H1 (cell line): Measurements from ENCODE around the gene TCF7L2. TPM values are rescaled to one million over a fixed set of nuclear protein-coding genes. Genes with fewer than 3 reads are reported as not detected.

Experiments used
- CTCF ChIA-PET: fragments of 300-600 bp; sonication (Branson Sonifier 250); formaldehyde crosslinking; loops from one replicate; lab custom pipeline; 2021; ENCODE audit not compliant: partially characterized antibody; lab: Charles Lee
- POLR2A ChIA-PET: fragments of 300-600 bp; sonication (Branson Sonifier 250); formaldehyde crosslinking; loops from one replicate; lab custom pipeline; 2021; ENCODE audit warnings: inconsistent platforms; ENCODE audit not compliant: partially characterized antibody; lab: Charles Lee
- DNase-seq, 2 experiments: peaks; one replicate each; pipeline versions ENCODE4 v3.0.0 to v3.0.0-alpha.2; 2010 to 2022; ENCODE audit warnings: low spot score in 2 of 2, low read depth in 1 of 2, mixed read lengths in 1 of 2
- FAIRE-seq: peaks from 2 replicates; lab custom pipeline; 2011; peaks lifted over from hg19 to GRCh38; lab: Jason Lieb, UNC
- H2AFZ ChIP-seq: 2 replicates; pipeline ENCODE4 v1.8.1; 2012; ENCODE audit warnings: low read length, inconsistent platforms
- H2AK5ac ChIP-seq: 2 replicates; pipeline ENCODE4 v1.6.1; 2013; ENCODE audit warnings: low read depth, low read length
- H2BK120ac ChIP-seq: replicated peaks from 2 replicates; pipeline ENCODE3; 2013; ENCODE audit warnings: low read depth, low read length, inconsistent platforms
- H2BK12ac ChIP-seq: 2 replicates; pipeline ENCODE4 v1.6.1; 2013; ENCODE audit warnings: low read depth, low read length
- H2BK15ac ChIP-seq: 2 replicates; pipeline ENCODE4 v1.6.1; 2013; ENCODE audit warnings: low read length
- H2BK20ac ChIP-seq: 2 replicates; pipeline ENCODE4 v1.6.1; 2013; ENCODE audit warnings: low read length
- H2BK5ac ChIP-seq: 2 replicates; pipeline ENCODE4 v1.6.1; 2013; ENCODE audit warnings: low read depth, low read length
- H3K14ac ChIP-seq: 2 replicates; pipeline ENCODE4 v1.6.1; 2013; ENCODE audit warnings: inconsistent platforms; ENCODE audit not compliant: insufficient read length
- H3K18ac ChIP-seq: 2 replicates; pipeline ENCODE4 v1.6.1; 2013; ENCODE audit warnings: low read length; ENCODE audit errors: extremely low read depth
- H3K23ac ChIP-seq: 2 replicates; pipeline ENCODE4 v1.6.1; 2013; ENCODE audit warnings: inconsistent platforms; ENCODE audit not compliant: insufficient read length
- H3K23me2 ChIP-seq: 2 replicates; pipeline ENCODE4 v1.6.1; 2013; ENCODE audit warnings: low read depth, low read length
- H3K27ac ChIP-seq: 2 replicates; pipeline ENCODE4 v1.6.1; 2011; ENCODE audit warnings: low read depth, low read length, inconsistent platforms
- H3K27me3 ChIP-seq, 4 experiments: replicated peaks in 1 of 4; 1 replicate in 1 of 4; 2 replicates in 3 of 4; pipeline versions ENCODE4 v1.6.1 to v1.8.1; 2011 to 2013; ENCODE audit warnings: low read length in 3 of 4, mild to moderate bottlenecking in 3 of 4, inconsistent platforms in 2 of 4, mixed read lengths in 2 of 4, moderate library complexity in 1 of 4; ENCODE audit not compliant: control insufficient read depth in 3 of 4, insufficient read depth in 3 of 4; ENCODE audit errors: extremely low read depth in 1 of 4
- H3K36me3 ChIP-seq, 4 experiments: 2 replicates each; pipeline versions ENCODE4 v1.6.1 to v1.8.1; 2011 to 2013; ENCODE audit warnings: mild to moderate bottlenecking in 4 of 4, low read length in 3 of 4, moderate library complexity in 2 of 4, control low read depth in 1 of 4, inconsistent platforms in 1 of 4; ENCODE audit not compliant: insufficient read depth in 4 of 4, control insufficient read depth in 2 of 4
- H3K4ac ChIP-seq: replicated peaks from 2 replicates; pipeline ENCODE3; 2013; ENCODE audit warnings: low read length, low read depth, mixed read lengths, inconsistent platforms; ENCODE audit not compliant: insufficient read length
- H3K4me1 ChIP-seq, 4 experiments: replicated peaks in 1 of 4; 1 replicate in 1 of 4; 2 replicates in 3 of 4; pipeline versions ENCODE4 v1.6.1 to v1.8.1; 2011 to 2013; ENCODE audit warnings: low read length in 3 of 4, inconsistent platforms in 2 of 4, mixed read lengths in 1 of 4; ENCODE audit not compliant: insufficient read depth in 4 of 4, control insufficient read depth in 3 of 4
- H3K4me2 ChIP-seq, 2 experiments: 2 replicates each; pipeline versions ENCODE4 v1.6.1 to v1.8.1; 2011 to 2013; ENCODE audit warnings: low read depth in 2 of 2, low read length in 2 of 2, control low read depth in 1 of 2, inconsistent platforms in 1 of 2, mild to moderate bottlenecking in 1 of 2; ENCODE audit not compliant: insufficient read depth in 1 of 2
- H3K4me3 ChIP-seq, 4 experiments: fragments of 200-600, 300-600 bp in 1 of 4; sonication (generic), shearing (Covaris generic), sonication (Bioruptor Twin) in 1 of 4; 2 replicates each; pipeline versions ENCODE4 v1.5.1 to v1.8.1; 2011 to 2016; ENCODE audit warnings: low read length in 4 of 4, low read depth in 3 of 4, control low read depth in 2 of 4, inconsistent platforms in 2 of 4, mild to moderate bottlenecking in 2 of 4, mixed read lengths in 1 of 4, moderate library complexity in 1 of 4; ENCODE audit not compliant: insufficient read depth in 2 of 4; ENCODE audit errors: extremely low read depth in 1 of 4
- H3K56ac ChIP-seq: replicated peaks from 2 replicates; pipeline ENCODE3; 2013; ENCODE audit warnings: low read depth, mild to moderate bottlenecking, mixed read lengths, low read length, inconsistent platforms; ENCODE audit not compliant: insufficient read length
- H3K79me1 ChIP-seq: 2 replicates; pipeline ENCODE4 v1.6.1; 2013; ENCODE audit warnings: low read depth, low read length, control low read depth
- H3K79me2 ChIP-seq, 2 experiments: 2 replicates each; pipeline versions ENCODE4 v1.6.1 to v1.8.1; 2012 to 2013; ENCODE audit warnings: low read length in 2 of 2, mild to moderate bottlenecking in 2 of 2, inconsistent platforms in 1 of 2; ENCODE audit not compliant: insufficient read depth in 2 of 2, control insufficient read depth in 1 of 2
- H3K9ac ChIP-seq, 4 experiments: replicated peaks in 1 of 4; 1 replicate in 1 of 4; 2 replicates in 3 of 4; pipeline versions ENCODE4 v1.6.1 to v1.8.1; 2011 to 2013; ENCODE audit warnings: low read depth in 3 of 4, low read length in 3 of 4, control low read depth in 2 of 4, mild to moderate bottlenecking in 2 of 4, moderate library complexity in 2 of 4, inconsistent platforms in 1 of 4; ENCODE audit errors: extremely low read depth in 1 of 4
- H3K9me3 ChIP-seq, 2 experiments: 2 replicates each; pipeline versions ENCODE4 v1.6.1 to v1.8.1; 2012 to 2013; ENCODE audit warnings: mild to moderate bottlenecking in 2 of 2, moderate library complexity in 2 of 2, control low read depth in 1 of 2, inconsistent platforms in 1 of 2, low read depth in 1 of 2, low read length in 1 of 2, mixed read lengths in 1 of 2; ENCODE audit not compliant: insufficient read depth in 2 of 2
- H4K20me1 ChIP-seq, 2 experiments: replicated peaks in 1 of 2; 2 replicates each; pipeline versions ENCODE3 to v1.8.1; 2011 to 2013; ENCODE audit warnings: inconsistent platforms in 2 of 2, low read length in 2 of 2, mild to moderate bottlenecking in 1 of 2; ENCODE audit not compliant: insufficient read depth in 2 of 2, control insufficient read depth in 1 of 2
- H4K5ac ChIP-seq: 2 replicates; pipeline ENCODE4 v1.6.1; 2013; ENCODE audit warnings: low read length, low read depth, mixed read lengths, inconsistent platforms; ENCODE audit not compliant: insufficient read length
- H4K8ac ChIP-seq: 2 replicates; pipeline ENCODE4 v1.8.0; 2013; ENCODE audit warnings: mild to moderate bottlenecking, moderate library complexity, low read length, inconsistent platforms; ENCODE audit not compliant: insufficient read depth; ENCODE audit errors: extremely low read depth
- H4K91ac ChIP-seq: replicated peaks from 2 replicates; pipeline ENCODE3; 2013; ENCODE audit warnings: low read length, mixed read lengths, inconsistent platforms; ENCODE audit not compliant: insufficient read length
- CBX8 ChIP-seq: fragments of 300-800, 300-1000 bp; sonication (generic); IDR thresholded peaks from 2 replicates; pipeline ENCODE4 v1.7.1; 2016; ENCODE audit warnings: low read depth, low read length, borderline replicate concordance
- EGR1 ChIP-seq: IDR thresholded peaks from 2 replicates; pipeline ENCODE4 v1.6.1; 2011; ENCODE audit warnings: low read depth, low read length, borderline replicate concordance
- EP300 ChIP-seq, 2 experiments: IDR thresholded peaks; 1 replicate in 1 of 2; 2 replicates in 1 of 2; pipeline ENCODE4 v1.6.1; 2011 to 2012; ENCODE audit warnings: low read depth in 2 of 2, low read length in 2 of 2, mild to moderate bottlenecking in 2 of 2, borderline replicate concordance in 1 of 2, inconsistent platforms in 1 of 2, moderate library complexity in 1 of 2
- MAFK ChIP-seq: IDR thresholded peaks from 2 replicates; pipeline ENCODE4 v1.6.1; 2012; ENCODE audit warnings: low read depth, mild to moderate bottlenecking, improper control_type of control experiment, low read length
- NRF1 ChIP-seq: IDR thresholded peaks from 2 replicates; pipeline ENCODE4 v1.6.1; 2011; ENCODE audit warnings: mild to moderate bottlenecking, low read depth, low read length, improper control_type of control experiment
- TEAD4 ChIP-seq: IDR thresholded peaks from 2 replicates; pipeline ENCODE4 v1.6.1; 2012; ENCODE audit warnings: low read depth, low read length, inconsistent platforms, mixed read lengths
- WGBS, 2 experiments: shearing (Covaris generic) in 1 of 2; methylation state at CpG; one replicate each; pipeline versions ENCODE4 v1.1.6 to v1.1.7; 2013 to 2015; ENCODE audit warnings: low lambda C conversion rate in 2 of 2, mixed read lengths in 2 of 2, inconsistent platforms in 1 of 2, low coverage in 1 of 2, missing lambda C conversion rate in 1 of 2; ENCODE audit not compliant: insufficient replicate concordance in 2 of 2, insufficient coverage in 1 of 2, insufficient read length in 1 of 2; ENCODE audit errors: extremely low coverage in 1 of 2, missing lambda C conversion rate in 1 of 2; 5-methylcytosine and 5-hydroxymethylcytosine counted together
- polyA plus RNA-seq, 7 experiments: library from polyadenylated mRNA; depleted of rRNA in 3 of 7; stranded (reverse) in 5 of 7; unstranded in 2 of 7; fragments of >200 nt in 5 of 7; fragments of 200-250 nt in 2 of 7; gene quantifications; 1 replicate in 5 of 7; 2 replicates in 1 of 7; 4 replicates in 1 of 7; pipeline versions ENCODE4 v1.2.1 to v1.2.3, GENCODE V29; 2011 to 2013; ENCODE audit warnings: missing spikeins in 2 of 7, mixed read lengths in 2 of 7
- total RNA-seq: library from RNA; stranded (reverse); fragmentation: NEBNext Ultra II Directional; extraction: Animal tissue kit (Norgen Biotek cat#: 25700); gene quantifications from 2 replicates; pipeline ENCODE4 v1.2.1, GENCODE V29; 2021

TCF7L2 gene
- total and polyA plus RNA-seq, 2 of the 8 experiments (the other 6 are each of a cell fraction or from before 2014, with no cell fraction given), result 33.9 to 67.3 TPM

- Histone ChIP-seq H3K14ac (no peak overlapping the region), H3K79me2 (peaks cover 18 to 99% of the 10 kb centered on the region in 2 experiments), H3K4me3 (no peak overlapping the region), H3K79me1 (peaks cover 17% of the 10 kb centered on the region), H3K23ac (no peak overlapping the region), H3K9ac (no peak overlapping the region), H3K23me2 (no peaks in the 10 kb centered on the region; the same call in 1 of the 2 replicates), H3K18ac (no peak overlapping the region), H3K36me3 (peaks cover 0 to 23% (median 4%) of the 10 kb centered on the region in 4 experiments; a peak in 4 of 8 replicates), H4K5ac (no peak overlapping the region), H2BK20ac (no peak overlapping the region), H3K4me2 (no peak overlapping the region), H4K8ac (no peak overlapping the region), H2BK5ac (no peak overlapping the region), H2AFZ (no peak overlapping the region), H2AK5ac (no peak overlapping the region), H3K27me3 (no peaks in the 10 kb centered on the region), H4K20me1 (peaks cover 12 to 19% of the 10 kb centered on the region in 2 experiments), H3K4me1 (peaks cover 0 to 10% (median 3%) of the 10 kb centered on the region in 4 experiments; a peak in 4 of 7 replicates), H2BK15ac (no peak overlapping the region), H3K56ac (no peak overlapping the region), H3K4ac (no peak overlapping the region), H2BK120ac (no peak overlapping the region), H4K91ac (no peak overlapping the region), H3K27ac (no peak overlapping the region), H3K9me3 (no peaks in the 10 kb centered on the region), H2BK12ac (no peak overlapping the region)
- WGBS, 2 experiments, result 95% methylated on average over 5 of the region's 5 CpGs; no CpG with 5 or more reads in 1 of the 2 experiments
- no peak for FAIRE-seq
- no peak for DNase-seq
- CTCF ChIA-PET, result no interaction called here
- TF ChIP-seq EP300 (IDR thresholded peaks at IDR 0.05; ENCODE audit: borderline replicate concordance in 1 of 2, low read depth in 2 of 2, low read length in 2 of 2) (no peak), MAFK (no peak), EGR1 (no peak), CBX8 (no peak), TEAD4 (no peak), NRF1 (no peak)
- POLR2A ChIA-PET, result no interaction called here
Observed at GRCh38 chr10:113035732-113036312, 85.8 kb downstream of the TCF7L2 start.
